Measurements from ENCODE around the gene PLCZ1.

- TF ChIP-seq, protein P1, sequence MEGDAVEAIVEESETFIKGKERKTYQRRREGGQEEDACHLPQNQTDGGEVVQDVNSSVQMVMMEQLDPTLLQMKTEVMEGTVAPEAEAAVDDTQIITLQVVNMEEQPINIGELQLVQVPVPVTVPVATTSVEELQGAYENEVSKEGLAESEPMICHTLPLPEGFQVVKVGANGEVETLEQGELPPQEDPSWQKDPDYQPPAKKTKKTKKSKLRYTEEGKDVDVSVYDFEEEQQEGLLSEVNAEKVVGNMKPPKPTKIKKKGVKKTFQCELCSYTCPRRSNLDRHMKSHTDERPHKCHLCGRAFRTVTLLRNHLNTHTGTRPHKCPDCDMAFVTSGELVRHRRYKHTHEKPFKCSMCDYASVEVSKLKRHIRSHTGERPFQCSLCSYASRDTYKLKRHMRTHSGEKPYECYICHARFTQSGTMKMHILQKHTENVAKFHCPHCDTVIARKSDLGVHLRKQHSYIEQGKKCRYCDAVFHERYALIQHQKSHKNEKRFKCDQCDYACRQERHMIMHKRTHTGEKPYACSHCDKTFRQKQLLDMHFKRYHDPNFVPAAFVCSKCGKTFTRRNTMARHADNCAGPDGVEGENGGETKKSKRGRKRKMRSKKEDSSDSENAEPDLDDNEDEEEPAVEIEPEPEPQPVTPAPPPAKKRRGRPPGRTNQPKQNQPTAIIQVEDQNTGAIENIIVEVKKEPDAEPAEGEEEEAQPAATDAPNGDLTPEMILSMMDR (IDR thresholded peaks at IDR 0.05; ENCODE audit: borderline replicate concordance, extremely low read depth, low read length, poor library complexity, severe bottlenecking), result no peak
- no peak for TF ChIP-seq EZH2 (IDR thresholded peaks at IDR 0.05; ENCODE audit: borderline replicate concordance, low read depth, low read length, severe bottlenecking)
Observed at GRCh38 chr12:18683327-18684013, 54.3 kb downstream of the PLCZ1 start.

Measured in DND-41 (cell line).